ENCODE measurements around the gene RNU1-1. TPM values are rescaled to one million over a fixed set of nuclear protein-coding genes. Genes with fewer than 3 reads are reported as not detected.
"Not testable (repeated sequence)": the region's sequence is repeated elsewhere in the genome, so short reads cannot be mapped to it uniquely, and the experiment has no call there.

The RNU1-1 gene
- total RNA-seq, 1 experiment from 2014 or later = 1,678 TPM

DNA sequence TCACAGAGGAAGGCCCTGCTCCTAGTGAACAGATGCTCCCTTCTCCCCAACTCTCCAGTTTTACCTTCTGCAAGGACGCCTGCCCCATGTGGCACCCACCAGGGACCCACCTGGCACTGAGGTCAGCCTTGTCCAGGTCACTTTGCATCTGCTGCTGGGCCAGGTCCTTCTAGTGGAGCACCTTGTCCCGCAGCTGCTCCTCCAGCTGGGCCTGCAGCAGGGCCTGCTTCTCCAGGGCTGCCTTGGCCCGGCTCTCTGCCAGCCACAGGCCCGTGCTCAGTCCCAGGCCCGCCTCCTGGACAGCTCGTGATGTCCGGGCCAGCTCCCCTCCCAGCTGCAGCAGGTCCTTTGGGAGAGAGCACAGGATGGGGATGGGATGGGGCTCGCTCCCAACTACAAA is 27.8 kb downstream of the RNU1-1 start:
- H3K36me3 Mint-ChIP-seq (ENCODE audit: insufficient read depth, unreplicated experiment); DNase-seq; H3K4me1 Mint-ChIP-seq (ENCODE audit: low read depth, unreplicated experiment); BruUV-seq (replicated peaks); CTCF ChIA-PET; H3K9me3 Mint-ChIP-seq (ENCODE audit: low read depth, unreplicated experiment); H3K4me3 Mint-ChIP-seq (ENCODE audit: low read depth, unreplicated experiment); H3K27ac Mint-ChIP-seq (ENCODE audit: unreplicated experiment); intact Hi-C loops (cut with micrococcal nuclease; ENCODE audit: unreplicated experiment); H3K27me3 Mint-ChIP-seq (ENCODE audit: unreplicated experiment): not testable (repeated sequence)

DNA sequence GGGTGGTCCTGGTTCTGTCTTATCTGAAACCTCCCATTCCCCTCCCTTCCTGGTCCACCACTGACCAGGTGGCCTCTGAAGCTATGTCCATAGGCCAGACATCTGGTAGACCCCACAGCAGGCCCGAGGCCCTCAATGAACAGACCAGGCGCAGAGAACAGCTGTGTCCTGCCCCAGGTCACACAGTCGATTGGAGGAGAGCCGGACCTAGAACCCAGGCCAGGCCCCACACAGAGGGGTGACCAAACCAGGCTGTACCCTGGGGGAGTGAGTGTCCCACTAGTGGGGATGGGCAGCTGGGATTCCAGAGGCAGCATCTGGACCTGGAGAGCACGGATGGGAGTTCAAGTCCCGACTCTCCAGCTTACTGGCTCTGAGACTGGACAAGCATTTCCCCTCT is 29.2 kb downstream of the RNU1-1 start:
- TF ChIP-seq, protein P1, sequence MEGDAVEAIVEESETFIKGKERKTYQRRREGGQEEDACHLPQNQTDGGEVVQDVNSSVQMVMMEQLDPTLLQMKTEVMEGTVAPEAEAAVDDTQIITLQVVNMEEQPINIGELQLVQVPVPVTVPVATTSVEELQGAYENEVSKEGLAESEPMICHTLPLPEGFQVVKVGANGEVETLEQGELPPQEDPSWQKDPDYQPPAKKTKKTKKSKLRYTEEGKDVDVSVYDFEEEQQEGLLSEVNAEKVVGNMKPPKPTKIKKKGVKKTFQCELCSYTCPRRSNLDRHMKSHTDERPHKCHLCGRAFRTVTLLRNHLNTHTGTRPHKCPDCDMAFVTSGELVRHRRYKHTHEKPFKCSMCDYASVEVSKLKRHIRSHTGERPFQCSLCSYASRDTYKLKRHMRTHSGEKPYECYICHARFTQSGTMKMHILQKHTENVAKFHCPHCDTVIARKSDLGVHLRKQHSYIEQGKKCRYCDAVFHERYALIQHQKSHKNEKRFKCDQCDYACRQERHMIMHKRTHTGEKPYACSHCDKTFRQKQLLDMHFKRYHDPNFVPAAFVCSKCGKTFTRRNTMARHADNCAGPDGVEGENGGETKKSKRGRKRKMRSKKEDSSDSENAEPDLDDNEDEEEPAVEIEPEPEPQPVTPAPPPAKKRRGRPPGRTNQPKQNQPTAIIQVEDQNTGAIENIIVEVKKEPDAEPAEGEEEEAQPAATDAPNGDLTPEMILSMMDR (IDR thresholded peaks at IDR 0.05; ENCODE audit: unreplicated experiment) = no peak
- no TSS peak for BruUV-seq (replicated peaks)
- no peaks in the 10 kb centered on the region for H3K9me3 Mint-ChIP-seq (ENCODE audit: low read depth, unreplicated experiment)
- CTCF ChIA-PET = no interaction called here
- intact Hi-C loops (cut with micrococcal nuclease; ENCODE audit: unreplicated experiment) = no loop called here
- no peak for DNase-seq
- H3K4me3 Mint-ChIP-seq (ENCODE audit: low read depth, unreplicated experiment) = no peak overlapping the region
- H3K36me3 Mint-ChIP-seq (ENCODE audit: insufficient read depth, unreplicated experiment) = peaks cover 11% of the 10 kb centered on the region
- H3K4me1 Mint-ChIP-seq (ENCODE audit: low read depth, unreplicated experiment) = no peaks in the 10 kb centered on the region
- no peak overlapping the region for H3K27ac Mint-ChIP-seq (ENCODE audit: unreplicated experiment)
- no peaks in the 10 kb centered on the region for H3K27me3 Mint-ChIP-seq (ENCODE audit: unreplicated experiment)

DNA sequence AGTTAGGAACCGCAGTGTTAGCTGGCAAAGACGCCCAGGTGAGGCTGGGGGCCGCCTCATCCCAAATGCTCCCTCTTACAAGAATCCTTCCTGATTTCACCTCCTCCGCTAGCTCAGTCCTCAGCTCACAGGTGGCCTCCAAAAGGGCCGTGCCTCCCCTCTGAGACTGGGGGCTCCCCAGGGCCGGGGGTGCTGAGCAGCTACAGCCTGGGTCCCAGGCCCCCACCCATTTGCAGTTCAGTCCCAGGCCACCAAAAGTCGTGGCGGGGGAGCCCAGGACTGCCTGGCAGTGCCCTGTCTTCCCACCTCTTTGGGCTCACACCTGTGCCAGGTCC is 29.6 kb downstream of the RNU1-1 start:
- no peak for DNase-seq
- TF ChIP-seq, protein P1 (IDR thresholded peaks at IDR 0.05; ENCODE audit: unreplicated experiment) = no peak
- CTCF ChIA-PET = no interaction called here
- no peaks in the 10 kb centered on the region for H3K27me3 Mint-ChIP-seq (ENCODE audit: unreplicated experiment)
- H3K4me1 Mint-ChIP-seq (ENCODE audit: low read depth, unreplicated experiment) = no peaks in the 10 kb centered on the region
- no peaks in the 10 kb centered on the region for H3K9me3 Mint-ChIP-seq (ENCODE audit: low read depth, unreplicated experiment)
- intact Hi-C loops (cut with micrococcal nuclease; ENCODE audit: unreplicated experiment) = no loop called here
- no peak overlapping the region for H3K4me3 Mint-ChIP-seq (ENCODE audit: low read depth, unreplicated experiment)
- no TSS peak for BruUV-seq (replicated peaks)
- H3K27ac Mint-ChIP-seq (ENCODE audit: unreplicated experiment) = no peak overlapping the region
- H3K36me3 Mint-ChIP-seq (ENCODE audit: insufficient read depth, unreplicated experiment) = peaks cover 14% of the 10 kb centered on the region

DNA sequence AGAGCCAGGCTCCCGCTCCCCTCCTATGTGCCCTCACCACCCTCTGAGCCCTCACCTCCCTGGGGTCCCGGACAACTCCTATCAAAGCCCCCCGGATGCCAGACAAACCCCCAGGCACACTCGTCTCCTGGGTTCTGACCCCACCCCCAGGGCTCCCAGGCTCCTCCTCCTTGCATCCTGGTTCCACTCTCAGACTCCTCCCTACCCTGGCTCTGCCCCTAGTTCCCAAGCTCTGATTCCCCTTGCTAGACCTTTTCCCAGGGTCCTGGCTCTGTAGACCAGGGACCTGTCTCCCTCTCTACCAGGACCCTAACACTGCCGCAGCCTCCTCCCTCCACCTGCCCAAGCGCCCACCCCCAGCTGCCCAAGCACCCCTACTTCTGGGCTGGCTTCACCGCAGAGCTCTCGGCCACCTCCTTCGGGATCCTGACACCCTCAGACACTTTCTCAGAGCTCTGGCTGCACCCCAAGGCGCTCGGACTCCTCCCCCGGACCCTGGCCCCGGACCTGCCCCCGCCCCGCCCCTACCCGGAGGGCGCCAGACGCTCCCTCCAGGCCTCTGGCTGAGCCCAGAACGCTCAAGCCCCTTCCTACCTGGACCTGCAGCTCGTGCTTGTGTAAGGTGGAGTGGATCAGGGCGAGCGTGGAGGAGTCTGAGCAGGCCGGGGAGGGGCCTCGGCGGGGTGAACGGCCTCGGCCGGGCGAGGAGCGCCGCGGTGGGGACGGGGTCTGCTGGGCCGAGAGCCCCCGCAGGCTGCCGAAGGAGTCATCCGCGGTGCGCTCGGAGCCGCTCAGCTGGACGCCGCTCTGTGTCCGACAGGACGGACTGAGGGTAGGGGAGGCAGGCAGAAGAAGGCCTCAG is 30.2 kb downstream of the RNU1-1 start:
- DNase-seq; H3K9me3 Mint-ChIP-seq (ENCODE audit: low read depth, unreplicated experiment); H3K4me3 Mint-ChIP-seq (ENCODE audit: low read depth, unreplicated experiment); H3K4me1 Mint-ChIP-seq (ENCODE audit: low read depth, unreplicated experiment); H3K27me3 Mint-ChIP-seq (ENCODE audit: unreplicated experiment); intact Hi-C loops (cut with micrococcal nuclease; ENCODE audit: unreplicated experiment); CTCF ChIA-PET; H3K27ac Mint-ChIP-seq (ENCODE audit: unreplicated experiment); BruUV-seq (replicated peaks): not testable (repeated sequence)
- H3K36me3 Mint-ChIP-seq (ENCODE audit: insufficient read depth, unreplicated experiment) = peaks cover 16% of the 10 kb centered on the region

DNA sequence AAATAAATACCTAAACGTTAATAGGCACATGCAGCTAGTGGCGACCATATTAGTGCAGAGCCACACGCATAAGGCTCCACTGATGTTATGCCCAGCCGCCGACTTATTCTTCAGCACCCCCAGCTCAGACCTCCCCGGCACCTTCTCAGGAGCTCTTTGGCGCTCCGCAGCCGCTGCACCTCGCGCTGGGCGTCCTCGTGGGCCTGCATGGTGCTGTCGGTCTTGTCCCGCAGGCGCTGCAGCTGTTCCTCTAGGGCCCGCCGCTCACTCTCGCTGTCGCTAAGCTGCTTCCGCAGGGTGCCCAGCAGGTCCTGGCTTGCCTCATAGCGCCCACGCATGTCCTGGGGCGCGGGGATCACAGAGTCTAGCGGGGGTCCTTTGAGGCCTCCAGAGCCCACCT is 30.9 kb downstream of the RNU1-1 start:
- CTCF ChIA-PET; BruUV-seq (replicated peaks); H3K27ac Mint-ChIP-seq (ENCODE audit: unreplicated experiment); H3K27me3 Mint-ChIP-seq (ENCODE audit: unreplicated experiment); H3K4me1 Mint-ChIP-seq (ENCODE audit: low read depth, unreplicated experiment); H3K9me3 Mint-ChIP-seq (ENCODE audit: low read depth, unreplicated experiment); intact Hi-C loops (cut with micrococcal nuclease; ENCODE audit: unreplicated experiment); H3K4me3 Mint-ChIP-seq (ENCODE audit: low read depth, unreplicated experiment); DNase-seq: not testable (repeated sequence)
- H3K36me3 Mint-ChIP-seq (ENCODE audit: insufficient read depth, unreplicated experiment) = peaks cover 16% of the 10 kb centered on the region

DNA sequence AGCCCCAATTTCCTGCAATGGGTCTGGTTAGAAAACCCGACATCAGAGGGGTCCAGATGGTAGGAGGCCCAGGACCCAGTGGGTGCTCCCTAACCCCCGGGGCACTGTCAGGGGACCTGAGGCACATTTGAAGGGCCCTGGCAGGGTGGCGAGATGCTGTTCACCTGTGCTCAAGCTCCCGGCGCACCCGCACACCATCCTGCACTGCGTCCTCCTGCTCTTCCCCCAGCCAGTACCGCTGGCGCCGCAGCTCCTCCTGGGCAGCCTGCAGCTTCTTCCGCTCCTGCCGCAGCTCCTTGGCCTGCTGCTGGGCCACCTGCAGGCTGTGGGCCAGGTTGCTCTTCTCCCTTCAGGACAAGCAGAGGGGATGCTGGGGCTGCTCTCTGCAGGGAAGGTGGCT is 36.0 kb downstream of the RNU1-1 start:
- Mint-ChIP-seq H3K9me3 (ENCODE audit: low read depth, unreplicated experiment) (no peaks in the 10 kb centered on the region), H3K36me3 (ENCODE audit: insufficient read depth, unreplicated experiment) (peaks cover 16% of the 10 kb centered on the region), H3K4me3 (ENCODE audit: low read depth, unreplicated experiment) (no peak overlapping the region), H3K27ac (ENCODE audit: unreplicated experiment) (no peak overlapping the region), H3K27me3 (ENCODE audit: unreplicated experiment) (no peaks in the 10 kb centered on the region), H3K4me1 (ENCODE audit: low read depth, unreplicated experiment) (no peaks in the 10 kb centered on the region)
- BruUV-seq (replicated peaks) = no TSS peak
- CTCF ChIA-PET = no interaction called here
- intact Hi-C loops (cut with micrococcal nuclease; ENCODE audit: unreplicated experiment) = no loop called here
- TF ChIP-seq, protein P1 (IDR thresholded peaks at IDR 0.05; ENCODE audit: unreplicated experiment) = no peak
- DNase-seq = no peak

DNA sequence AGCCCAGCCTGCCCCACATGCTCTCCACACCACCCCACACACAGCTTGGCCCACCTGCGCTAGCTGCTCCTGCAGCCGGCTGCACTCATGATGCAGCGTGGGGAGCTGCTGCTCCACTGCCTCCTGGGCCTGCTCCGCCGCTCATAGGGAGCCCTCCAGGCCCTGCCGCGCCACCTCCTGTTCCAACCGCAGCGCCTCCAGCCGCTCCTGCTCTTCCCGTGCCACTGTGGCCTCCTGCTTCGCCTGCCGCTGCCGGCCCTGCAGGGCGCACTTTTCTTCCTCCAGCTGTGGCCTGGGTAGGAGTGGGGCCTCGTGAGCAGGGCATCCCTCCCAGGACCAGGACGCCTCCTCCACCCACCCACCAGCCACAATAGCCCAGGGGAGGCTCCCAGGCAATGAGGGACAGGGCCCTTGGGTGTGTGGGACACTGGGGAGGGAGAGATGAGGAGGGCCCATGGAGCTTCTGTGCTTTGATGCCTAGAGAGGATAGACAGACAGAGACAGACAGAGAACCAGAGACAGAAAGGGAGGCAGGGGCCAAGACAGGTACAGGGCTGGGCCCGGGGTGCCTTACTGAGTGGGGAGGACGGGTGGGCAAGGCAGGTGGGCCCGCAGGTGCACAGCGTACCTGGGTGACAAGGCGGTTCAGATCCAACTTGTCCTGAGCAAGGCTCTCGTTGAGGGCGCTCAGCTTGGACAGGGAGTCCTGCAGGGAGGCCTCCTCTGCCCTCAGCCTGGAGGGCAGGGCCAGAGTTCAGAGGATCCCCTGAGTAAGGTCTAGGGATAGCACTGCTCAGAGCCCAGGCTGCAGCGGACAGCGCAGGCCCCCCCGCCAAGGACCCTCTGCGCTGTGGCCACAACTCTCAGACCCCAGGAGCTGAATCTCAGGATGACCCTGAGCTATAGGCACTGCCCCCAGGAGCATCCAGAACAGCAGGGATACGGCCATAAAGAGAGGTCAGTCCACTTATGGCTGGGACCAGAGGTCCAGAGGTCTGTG is 38.0 kb downstream of the RNU1-1 start:
- H3K27me3 Mint-ChIP-seq (ENCODE audit: unreplicated experiment); intact Hi-C loops (cut with micrococcal nuclease; ENCODE audit: unreplicated experiment): not testable (repeated sequence)
- H3K36me3 Mint-ChIP-seq (ENCODE audit: insufficient read depth, unreplicated experiment) = peaks cover 16% of the 10 kb centered on the region

More for the DNA sequence above, 38.0 kb downstream of the RNU1-1 start:
- H3K27ac Mint-ChIP-seq (ENCODE audit: unreplicated experiment); H3K4me3 Mint-ChIP-seq (ENCODE audit: low read depth, unreplicated experiment); H3K9me3 Mint-ChIP-seq (ENCODE audit: low read depth, unreplicated experiment); H3K4me1 Mint-ChIP-seq (ENCODE audit: low read depth, unreplicated experiment); BruUV-seq (replicated peaks); DNase-seq: not testable (repeated sequence)
- CTCF ChIA-PET = interaction anchor here (0.6 kb wide), 1 partner anchor 149 kb away, joined by 6 read pairs; no protein-coding TSS in a partner anchor
